GM18526 (cell line): Measurements from ENCODE around the gene PCBP3.

Experiments used
- POLR2A ChIP-seq: IDR thresholded peaks from 3 replicates; pipeline ENCODE4 v1.6.1; 2011; ENCODE audit not compliant: insufficient read length; ENCODE audit errors: extremely low read depth

PCBP3 gene

GRCh38 chr21:45893740-45894449, 250.4 kb downstream of the PCBP3 start:
- no peak for TF ChIP-seq POLR2A

GRCh38 chr21:45894450-45894825, 250.9 kb downstream of the PCBP3 start:
- no peak for TF ChIP-seq POLR2A

DNA sequence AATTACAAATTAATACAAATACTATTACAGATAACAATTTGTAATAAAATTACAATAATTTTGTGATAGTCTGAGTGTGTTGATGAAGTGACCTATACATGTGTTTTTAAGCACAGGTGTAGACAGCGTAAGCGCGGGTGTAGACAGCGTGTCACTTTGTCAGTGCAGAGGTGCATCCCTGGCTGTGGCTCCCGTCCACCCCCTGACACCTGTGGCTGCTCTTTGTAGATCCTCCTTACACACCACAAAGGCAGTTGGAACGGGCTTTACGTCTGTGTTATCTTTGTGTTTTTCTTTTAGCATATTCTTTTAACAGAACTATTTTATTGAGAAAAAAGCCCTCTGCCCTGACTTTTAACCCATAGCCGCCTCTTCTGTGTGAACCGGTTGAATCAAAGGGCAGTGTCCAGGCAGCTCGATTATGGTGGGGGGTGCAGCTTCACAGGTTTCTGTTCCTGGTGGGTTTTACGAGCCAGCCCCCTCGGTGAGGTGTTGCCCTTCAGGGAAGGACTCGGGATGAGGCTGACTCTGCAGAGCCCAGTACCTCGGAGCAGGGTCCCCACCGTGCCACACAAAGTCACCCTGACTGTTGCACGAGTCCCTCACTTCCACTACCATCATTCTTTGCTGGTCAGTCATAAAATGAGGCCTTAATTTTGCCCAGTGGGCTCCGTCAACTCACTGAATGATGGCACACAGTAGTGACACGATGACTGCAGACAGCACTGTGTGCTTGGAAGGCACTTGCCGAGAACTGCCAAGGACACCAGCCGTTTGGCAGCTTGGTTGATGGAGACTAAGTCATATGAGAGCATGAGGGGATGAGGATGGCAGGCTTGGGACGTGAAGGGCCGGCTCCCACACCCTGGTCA, 251.6 kb downstream of the PCBP3 start:
- no peak for TF ChIP-seq POLR2A

- no peak for TF ChIP-seq POLR2A
Observed at GRCh38 chr21:45895778-45896370, 252.3 kb downstream of the PCBP3 start.

- TF ChIP-seq POLR2A, result no peak
Observed at GRCh38 chr21:45897191-45898027, 253.9 kb downstream of the PCBP3 start.

DNA sequence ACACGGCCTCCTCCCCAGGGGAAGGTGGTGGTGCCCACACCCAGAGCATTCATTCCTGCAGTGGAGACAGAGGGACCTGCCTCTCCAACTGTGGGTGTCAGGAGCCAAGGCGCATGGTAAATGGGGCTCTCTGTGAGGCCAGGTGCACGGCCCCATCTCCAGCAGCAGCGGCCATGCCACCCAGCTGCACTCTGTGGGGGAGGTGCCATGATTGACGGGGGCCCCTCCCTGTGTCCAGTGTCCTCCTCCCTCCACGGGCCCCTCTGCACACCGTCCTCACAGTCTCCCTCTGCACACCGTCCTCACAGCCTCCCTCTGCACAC, 254.5 kb downstream of the PCBP3 start:
- no peak for TF ChIP-seq POLR2A

GRCh38 chr21:45898781-45899180, 255.3 kb downstream of the PCBP3 start:
- no peak for TF ChIP-seq POLR2A

DNA sequence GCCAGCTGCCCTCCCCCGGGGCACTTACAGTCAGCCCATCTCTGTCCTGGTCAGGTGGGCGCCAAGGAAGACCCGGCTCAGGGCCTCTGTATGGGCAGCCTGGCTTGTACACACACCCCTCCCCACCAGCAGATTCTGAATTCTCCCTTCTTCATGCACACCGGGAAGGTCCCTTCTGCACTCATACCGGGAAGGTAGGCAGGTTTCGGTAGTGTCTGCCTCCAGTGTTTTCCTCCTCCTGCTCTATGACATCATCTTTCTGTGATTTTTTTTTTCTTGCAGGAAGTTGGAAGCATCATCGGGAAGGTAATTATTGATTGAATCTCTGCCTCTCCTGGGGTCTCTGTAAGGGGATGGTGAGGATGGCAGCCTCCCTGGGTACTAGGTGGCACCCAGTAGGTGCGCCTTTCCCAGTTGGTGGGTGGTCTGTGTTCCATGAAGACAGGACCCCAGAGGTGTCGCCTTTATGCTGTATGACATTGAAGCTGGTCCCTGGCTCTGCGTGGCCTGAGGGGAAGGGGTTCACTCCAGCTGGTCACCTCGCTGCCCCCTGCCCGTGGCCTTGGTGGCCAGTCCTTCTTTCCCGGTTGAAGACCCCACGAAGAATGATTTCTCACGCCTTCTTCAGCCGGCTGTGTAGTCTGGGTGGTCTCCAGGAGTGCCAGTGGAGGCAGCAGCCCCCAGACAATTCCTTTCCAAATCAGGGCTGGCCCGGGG, 255.9 kb downstream of the PCBP3 start:
- TF ChIP-seq POLR2A, result no peak

DNA sequence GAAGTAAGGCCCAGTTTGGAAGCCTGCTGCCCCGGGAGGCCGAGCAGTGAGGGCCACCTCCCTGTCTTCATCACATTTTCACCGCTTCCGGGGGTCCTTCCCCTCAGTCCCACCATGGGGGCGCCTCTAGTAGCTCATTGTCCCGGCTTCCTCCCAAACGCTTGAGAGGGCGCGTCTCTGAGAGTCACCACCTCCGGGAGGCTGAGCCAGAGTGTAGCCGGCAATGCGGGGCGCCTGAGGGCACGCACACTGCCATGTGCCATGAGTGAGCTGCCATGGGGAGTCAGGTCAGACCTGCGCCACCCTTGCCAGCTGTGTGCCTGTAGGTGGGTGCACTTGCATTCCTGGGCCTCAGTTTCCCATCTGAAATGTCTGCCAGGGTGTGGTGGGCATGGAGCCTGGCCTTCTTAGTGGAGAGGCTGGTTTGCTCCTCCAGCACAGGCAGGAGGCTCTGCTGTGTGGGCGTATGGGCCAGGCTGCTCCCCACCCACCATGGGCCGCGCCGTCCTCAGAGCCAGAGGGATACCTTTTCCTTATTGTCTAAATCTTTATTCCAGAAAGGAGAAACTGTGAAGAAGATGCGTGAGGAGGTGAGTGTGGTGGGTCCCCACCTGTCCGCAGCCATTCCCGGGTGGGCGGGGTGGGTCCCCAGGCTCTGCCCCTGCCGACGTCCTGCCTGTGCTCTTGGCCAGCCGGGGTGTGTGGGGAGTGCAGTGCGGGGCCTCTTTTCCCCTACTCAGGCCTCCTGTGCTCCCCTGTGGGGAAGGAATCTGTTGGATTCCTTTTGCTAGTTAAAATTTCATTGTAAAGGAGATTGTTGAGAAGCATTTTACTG, 256.7 kb downstream of the PCBP3 start:
- no peak for TF ChIP-seq POLR2A

- no peak for TF ChIP-seq POLR2A
Observed at GRCh38 chr21:45901061-45901690, 257.7 kb downstream of the PCBP3 start.

DNA sequence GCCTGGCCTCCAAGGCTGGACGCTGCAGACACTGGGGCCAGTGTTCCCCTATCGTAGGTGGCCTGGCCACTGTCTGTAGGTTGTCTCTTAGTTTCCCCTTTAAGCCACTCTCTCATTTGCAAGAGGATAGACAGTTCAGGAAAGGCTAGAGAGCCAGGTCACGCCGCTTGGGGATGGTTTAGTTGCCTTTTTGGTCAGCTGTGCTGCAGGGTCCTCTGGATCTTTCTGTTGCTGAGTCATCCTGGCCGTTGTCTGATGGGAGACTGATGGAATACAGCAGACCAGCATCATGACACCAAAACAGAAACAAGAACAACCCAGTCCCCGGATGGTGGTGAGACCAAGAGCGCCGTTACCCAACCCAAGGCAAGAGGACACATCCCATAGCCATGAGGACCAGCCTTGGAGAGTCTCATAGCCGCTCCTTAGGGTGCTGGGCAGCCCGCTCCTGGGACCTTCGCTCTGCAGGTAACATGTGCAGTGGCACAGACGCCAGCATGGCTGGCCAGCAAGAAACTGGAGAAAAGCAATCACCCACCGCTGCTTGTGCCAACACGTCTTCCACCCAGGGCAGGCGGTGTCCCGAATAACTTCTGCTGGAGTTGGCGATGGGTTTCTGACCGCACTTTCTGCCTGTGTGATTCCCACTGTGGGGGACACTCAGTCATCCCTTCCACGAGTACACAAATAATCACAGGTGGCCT, 258.9 kb downstream of the PCBP3 start:
- TF ChIP-seq POLR2A, result no peak

- TF ChIP-seq POLR2A, result no peak
Observed at GRCh38 chr21:45905196-45905595, 261.7 kb downstream of the PCBP3 start.
